Activated CD8-positive, alpha-beta T cell treated with anti-CD3 and anti-CD28 coated beads for 36 hours (primary cell): Measurements from ENCODE around the gene OAS1. TPM values are rescaled to one million over a fixed set of nuclear protein-coding genes. Genes with fewer than 3 reads are reported as not detected.

Experiments used
- ATAC-seq: fragments of 200-7000 bp; cut with Tn5 transposase; one replicate; pipeline ENCODE4 v1.10.0; 2021; ENCODE audit warnings: mild to moderate bottlenecking, moderate library complexity
- CTCF ChIA-PET: fragments of 350-600 bp; sonication (Branson Sonifier 250); formaldehyde crosslinking; loops from one replicate; lab custom pipeline; 2021; ENCODE audit warnings: antibody characterized with exemption; lab: Charles Lee
- POLR2A ChIA-PET: fragments of 350-600 bp; sonication (Branson Sonifier 250); formaldehyde crosslinking; loops from one replicate; lab custom pipeline; 2021; ENCODE audit warnings: antibody characterized with exemption; lab: Charles Lee
- DNase-seq: peaks from one replicate; pipeline ENCODE4 v3.0.0-alpha.2; 2020
- H3K27ac Mint-ChIP-seq: one replicate; pipeline ENCODE4 v1.8.0; 2021; ENCODE audit warnings: mild to moderate bottlenecking, mixed read lengths
- H3K27me3 Mint-ChIP-seq: one replicate; pipeline ENCODE4 v1.8.0; 2021; ENCODE audit warnings: mixed read lengths
- H3K36me3 Mint-ChIP-seq: one replicate; pipeline ENCODE4 v1.8.0; 2021; ENCODE audit warnings: low read depth, mixed read lengths
- H3K4me1 Mint-ChIP-seq: one replicate; pipeline ENCODE4 v1.8.0; 2021; ENCODE audit warnings: low read depth, mixed read lengths
- H3K4me3 Mint-ChIP-seq: one replicate; pipeline ENCODE4 v1.8.0; 2021; ENCODE audit warnings: mild to moderate bottlenecking, moderate library complexity, mixed read lengths
- H3K9me3 Mint-ChIP-seq: one replicate; pipeline ENCODE4 v1.8.0; 2021; ENCODE audit warnings: mixed read lengths
- CTCF ChIP-seq: fragments of 200-600 bp; IDR thresholded peaks from one replicate; pipeline ENCODE4 v1.8.0; 2022; ENCODE audit warnings: antibody characterized with exemption, mild to moderate bottlenecking
- intact Hi-C: fragments of 100-400 bp; cut with micrococcal nuclease; formaldehyde crosslinking; loops from one replicate; pipeline ENCODE4 v1.10.0; 2022
- total RNA-seq, 2 experiments: library from RNA; stranded (reverse); gene quantifications; one replicate each; pipeline ENCODE4 v1.2.3, GENCODE V29; 2021

Gene OAS1
- total RNA-seq, 2 experiments from 2014 or later: 22.7 to 26.8 TPM

DNA sequence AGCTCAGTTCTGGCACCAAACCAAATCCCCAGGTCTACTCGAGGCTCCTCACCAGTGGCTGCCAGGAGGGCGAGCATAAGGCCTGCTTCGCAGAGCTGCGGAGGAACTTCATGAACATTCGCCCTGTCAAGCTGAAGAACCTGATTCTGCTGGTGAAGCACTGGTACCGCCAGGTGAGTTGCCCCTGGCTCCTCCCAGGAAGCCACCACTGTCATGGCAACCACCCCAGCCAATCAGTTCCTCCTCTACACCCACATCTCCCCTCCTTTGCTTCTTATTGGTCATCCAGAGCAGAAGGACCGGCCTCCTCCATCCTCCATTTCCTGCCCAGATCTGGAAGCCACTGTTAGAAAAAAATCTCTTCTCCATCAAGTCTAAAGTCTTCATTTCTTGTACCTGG is 54.3 kb downstream of the OAS1 start:
- CTCF ChIA-PET: interaction anchor here (0.9 to 2.3 kb wide), 2 partner anchors 32 to 59 kb away, joined by 3 to 7 read pairs; no protein-coding TSS in a partner anchor
- DNase-seq (no peak), ATAC-seq (no peak)
- Mint-ChIP-seq H3K9me3 (peaks cover 7% of the 10 kb centered on the region), H3K27ac (no peak overlapping the region), H3K4me3 (no peak overlapping the region), H3K27me3 (no peaks in the 10 kb centered on the region), H3K4me1 (peaks cover 3% of the 10 kb centered on the region), H3K36me3 (peaks cover 65% of the 10 kb centered on the region)
- TF ChIP-seq CTCF: no peak
- intact Hi-C loops: no loop called here
- POLR2A ChIA-PET: interaction anchor here (1.1 kb wide), 1 partner anchor 10 kb away, joined by 4 read pairs; no protein-coding TSS in a partner anchor

GRCh38 chr12:112961536-112961935 is 54.8 kb downstream of the OAS1 start:
- CTCF ChIA-PET: interaction anchor here (0.9 to 2.3 kb wide), 2 partner anchors 32 to 60 kb away, joined by 3 to 7 read pairs; no protein-coding TSS in a partner anchor
- Mint-ChIP-seq H3K9me3 (peaks cover 7% of the 10 kb centered on the region), H3K4me1 (peaks cover 3% of the 10 kb centered on the region), H3K36me3 (peaks cover 63% of the 10 kb centered on the region), H3K27me3 (no peaks in the 10 kb centered on the region), H3K4me3 (no peak overlapping the region), H3K27ac (no peak overlapping the region)
- no peak for DNase-seq
- intact Hi-C loops: no loop called here
- POLR2A ChIA-PET: interaction anchor here (1.1 to 1.4 kb wide), 2 partner anchors 11 to 16 kb away, joined by 3 to 4 read pairs; partner anchors contain the start of gene OAS2
- no peak for ATAC-seq
- TF ChIP-seq CTCF: no peak

DNA sequence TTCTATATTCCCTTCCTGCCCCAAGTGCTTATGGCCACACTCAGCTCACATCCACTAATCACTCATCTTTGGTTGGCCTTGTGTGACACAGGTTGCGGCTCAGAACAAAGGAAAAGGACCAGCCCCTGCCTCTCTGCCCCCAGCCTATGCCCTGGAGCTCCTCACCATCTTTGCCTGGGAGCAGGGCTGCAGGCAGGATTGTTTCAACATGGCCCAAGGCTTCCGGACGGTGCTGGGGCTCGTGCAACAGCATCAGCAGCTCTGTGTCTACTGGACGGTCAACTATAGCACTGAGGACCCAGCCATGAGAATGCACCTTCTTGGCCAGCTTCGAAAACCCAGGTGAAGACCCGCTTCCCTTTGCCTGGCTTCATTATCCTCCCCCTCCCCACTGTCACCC is 55.8 kb downstream of the OAS1 start:
- DNase-seq: no peak
- Mint-ChIP-seq H3K36me3 (peaks cover 55% of the 10 kb centered on the region), H3K9me3 (peaks cover 7% of the 10 kb centered on the region), H3K27ac (no peak overlapping the region), H3K27me3 (no peaks in the 10 kb centered on the region), H3K4me3 (no peak overlapping the region), H3K4me1 (peaks cover 3% of the 10 kb centered on the region)
- ATAC-seq: no peak
- POLR2A ChIA-PET: interaction anchor here (1.4 kb wide), 1 partner anchor 15 kb away, joined by 3 read pairs; the partner anchor contains the start of gene OAS2
- CTCF ChIA-PET: interaction anchor here (0.9 to 1.0 kb wide), 2 partner anchors 30 to 212 kb away, joined by 3 read pairs; no protein-coding TSS in a partner anchor
- intact Hi-C loops: no loop called here
- no peak for TF ChIP-seq CTCF

DNA sequence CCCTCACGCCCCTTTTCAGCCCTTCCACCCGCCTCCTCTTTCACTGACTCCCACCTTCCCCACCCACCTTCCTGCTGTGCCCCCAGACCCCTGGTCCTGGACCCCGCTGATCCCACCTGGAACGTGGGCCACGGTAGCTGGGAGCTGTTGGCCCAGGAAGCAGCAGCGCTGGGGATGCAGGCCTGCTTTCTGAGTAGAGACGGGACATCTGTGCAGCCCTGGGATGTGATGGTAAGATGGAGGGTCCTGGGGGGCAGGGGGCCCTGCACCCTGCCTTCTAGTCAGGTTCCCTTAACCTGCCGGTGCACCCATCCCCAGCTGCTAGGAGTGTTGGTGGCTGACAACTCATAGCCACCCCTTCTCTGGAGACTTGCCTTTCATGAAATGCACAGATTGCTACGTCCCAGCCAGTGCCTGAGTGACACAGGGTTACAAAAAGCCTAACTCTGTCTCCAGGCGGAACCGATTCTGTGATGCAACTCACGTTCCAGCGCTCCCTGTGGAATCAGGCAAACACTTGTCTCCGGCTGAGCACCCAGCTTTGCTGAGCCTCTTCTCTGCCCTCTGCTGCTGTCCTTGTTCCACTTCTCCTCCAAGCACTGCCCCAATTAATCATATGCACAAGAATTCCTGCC is 56.6 kb downstream of the OAS1 start:
- H3K27me3 Mint-ChIP-seq: no peaks in the 10 kb centered on the region
- ChIA-PET POLR2A (interaction anchor here (5.6 kb wide), 1 partner anchor 15 kb away, joined by 32 read pairs; the partner anchor contains the start of gene OAS2), CTCF (no interaction called here)
- DNase-seq (no peak), ATAC-seq (no peak)
- H3K4me3 Mint-ChIP-seq: no peak overlapping the region
- intact Hi-C loops: no loop called here
- TF ChIP-seq CTCF: no peak
- H3K9me3 Mint-ChIP-seq: peaks cover 3% of the 10 kb centered on the region
- H3K27ac Mint-ChIP-seq: no peak overlapping the region
- H3K4me1 Mint-ChIP-seq: peaks cover 3% of the 10 kb centered on the region
- H3K36me3 Mint-ChIP-seq: peaks cover 47% of the 10 kb centered on the region

GRCh38 chr12:112964067-112964670 is 57.4 kb downstream of the OAS1 start:
- Mint-ChIP-seq H3K27me3 (no peaks in the 10 kb centered on the region), H3K27ac (no peak overlapping the region), H3K4me1 (peaks cover 3% of the 10 kb centered on the region), H3K9me3 (peaks cover 3% of the 10 kb centered on the region), H3K4me3 (no peak overlapping the region), H3K36me3 (peaks cover 40% of the 10 kb centered on the region)
- intact Hi-C loops: no loop called here
- no peak for TF ChIP-seq CTCF
- DNase-seq (no peak), ATAC-seq (no peak)
- POLR2A ChIA-PET: interaction anchor here (5.6 kb wide), 1 partner anchor 14 kb away, joined by 32 read pairs; the partner anchor contains the start of gene OAS2
- CTCF ChIA-PET: no interaction called here
